K562 (cell line): ENCODE data around the gene HAGHL. TPM values are rescaled to one million over a fixed set of nuclear protein-coding genes. Genes with fewer than 3 reads are reported as not detected.

ENCODE experiments used
- CXXC5 ChIP-seq: fragments of 250-450 bp; sonication (Bioruptor Pico); IDR thresholded peaks from 2 replicates; pipeline ENCODE4 v1.8.0; 2022; ENCODE audit warnings: inconsistent platforms, mild to moderate bottlenecking, moderate library complexity
- ELF4 ChIP-seq: fragments of 450-650 bp; formaldehyde crosslinking; IDR thresholded peaks from 2 replicates; pipeline ENCODE4 v1.4.0; 2022; ENCODE audit warnings: missing genetic modification characterization
- GABPB2 ChIP-seq: fragments of 250-450 bp; sonication (Bioruptor Pico); conservative IDR thresholded peaks from 2 replicates; pipeline ENCODE4 v1.5.1; 2021; ENCODE audit warnings: mild to moderate bottlenecking
- GATAD2A ChIP-seq: fragments of 450-650 bp; IDR thresholded peaks from 2 replicates; pipeline ENCODE4 v1.6.1; 2017
- PCBP2 ChIP-seq: fragments of 200-400 bp; formaldehyde crosslinking; IDR thresholded peaks from 2 replicates; pipeline ENCODE4 v1.6.1; 2018; ENCODE audit warnings: low read length, low read depth, mild to moderate bottlenecking, moderate library complexity; ENCODE audit not compliant: poor library complexity, severe bottlenecking
- POLR2G ChIP-seq: fragments of 200-400 bp; formaldehyde crosslinking; IDR thresholded peaks from 2 replicates; pipeline ENCODE4 v1.6.1; 2017; ENCODE audit warnings: low read depth, mild to moderate bottlenecking, antibody characterized with exemption, low read length, moderate library complexity
- RBFOX2 ChIP-seq: fragments of 200-400 bp; formaldehyde crosslinking; IDR thresholded peaks from 2 replicates; pipeline ENCODE4 v1.6.1; 2017; ENCODE audit warnings: low read depth, mild to moderate bottlenecking, low read length, moderate library complexity
- SMARCE1 ChIP-seq: fragments of 450-650 bp; IDR thresholded peaks from 2 replicates; pipeline ENCODE4 v1.7.1; 2016; ENCODE audit warnings: mild to moderate bottlenecking
- TRIM25 ChIP-seq: fragments of 450-650 bp; IDR thresholded peaks from 2 replicates; pipeline ENCODE4 v1.7.0; 2016; ENCODE audit warnings: borderline replicate concordance
- YY1 ChIP-seq, 3 experiments: IDR thresholded peaks; 2 replicates each; pipeline ENCODE4 v1.6.1; 2011; ENCODE audit warnings: low read length in 2 of 3, mild to moderate bottlenecking in 2 of 3, moderate library complexity in 2 of 3, borderline replicate concordance in 1 of 3, control low read depth in 1 of 3, low read depth in 1 of 3; ENCODE audit not compliant: insufficient read depth in 3 of 3, insufficient replicate concordance in 2 of 3, control insufficient read depth in 1 of 3, insufficient read length in 1 of 3; ENCODE audit errors: extremely low read depth in 1 of 3
- ZC3H4 ChIP-seq: sonication (generic); formaldehyde crosslinking; IDR thresholded peaks from 2 replicates; pipeline ENCODE4 v1.9.0; 2021; ENCODE audit warnings: missing genetic modification reagents, borderline replicate concordance
- ZNF134 ChIP-seq: fragments of 250-450 bp; sonication (Bioruptor Pico); conservative IDR thresholded peaks from 2 replicates; pipeline ENCODE4 v1.4.0; 2020
- ZNF639 ChIP-seq, 2 experiments: fragments of 200-800 bp in 1 of 2; sonication (Bioruptor generic) in 1 of 2; sonication (generic) in 1 of 2; formaldehyde crosslinking in 1 of 2; IDR thresholded peaks in 1 of 2; conservative IDR thresholded peaks in 1 of 2; 2 replicates each; pipeline versions ENCODE4 v1.5.0 to v1.6.1; 2016 to 2020; ENCODE audit warnings: missing compliant biosample characterization in 1 of 2, missing genetic modification characterization in 1 of 2, missing genetic modification reagents in 1 of 2
- ZNF780A ChIP-seq: fragments of 250-450 bp; sonication (Bioruptor Pico); IDR thresholded peaks from 2 replicates; pipeline ENCODE4 v1.5.0; 2021; ENCODE audit warnings: mild to moderate bottlenecking
- polyA plus RNA-seq, 8 experiments: library from polyadenylated mRNA; depleted of rRNA in 4 of 8; stranded (reverse) in 5 of 8; unstranded in 3 of 8; fragments of >200 nt; fragmentation: Nextera tagmentation in 2 of 8; fragmentation: Illumina TruSeq in 1 of 8; extraction: Ambion mirVana in 2 of 8; extraction: Trizol in 1 of 8; gene quantifications; 2 replicates each; pipeline versions ENCODE4 v1.2.1 to v1.2.3, GENCODE V29; 2011 to 2014; ENCODE audit warnings: inconsistent platforms in 1 of 8, missing spikeins in 1 of 8
- total RNA-seq, 7 experiments: library from RNA; depleted of rRNA in 6 of 7; stranded (reverse); fragments of >200 nt in 6 of 7; fragmentation: Illumina TruSeq in 2 of 7; extraction: Trizol in 2 of 7; gene quantifications; 2 replicates each; pipeline versions ENCODE4 v1.2.1 to v1.2.3, GENCODE V29; 2011 to 2021; ENCODE audit warnings: low replicate concordance in 1 of 7
- TF ChIP-seq, protein P1 (sequence below): fragments of 200-800 bp; sonication (Bioruptor generic); IDR thresholded peaks from 2 replicates; pipeline ENCODE4 v1.6.1; 2017; ENCODE audit warnings: missing genetic modification characterization, missing compliant biosample characterization
- TF ChIP-seq, protein P2 (sequence below), 3 experiments: IDR thresholded peaks in 2 of 3; conservative IDR thresholded peaks in 1 of 3; 2 replicates each; pipeline ENCODE4 v1.5.1; 2011 to 2012; ENCODE audit warnings: low read length in 3 of 3, mild to moderate bottlenecking in 3 of 3, control low read depth in 2 of 3, improper control_type of control experiment in 1 of 3, inconsistent platforms in 1 of 3, low read depth in 1 of 3, mixed read lengths in 1 of 3, moderate library complexity in 1 of 3; ENCODE audit not compliant: insufficient read depth in 2 of 3
- TF ChIP-seq, protein P3 (sequence below): fragments of 250-450 bp; sonication (Bioruptor Pico); IDR thresholded peaks from 2 replicates; pipeline ENCODE4 v1.8.0; 2022; ENCODE audit warnings: inconsistent platforms, mild to moderate bottlenecking, moderate library complexity, borderline replicate concordance

HAGHL gene
- total and polyA plus RNA-seq, 9 of the 15 experiments (the other 6 are each of a cell fraction or from before 2014, with no cell fraction given): 0.31 to 83.4 (median 20.7) TPM

DNA sequence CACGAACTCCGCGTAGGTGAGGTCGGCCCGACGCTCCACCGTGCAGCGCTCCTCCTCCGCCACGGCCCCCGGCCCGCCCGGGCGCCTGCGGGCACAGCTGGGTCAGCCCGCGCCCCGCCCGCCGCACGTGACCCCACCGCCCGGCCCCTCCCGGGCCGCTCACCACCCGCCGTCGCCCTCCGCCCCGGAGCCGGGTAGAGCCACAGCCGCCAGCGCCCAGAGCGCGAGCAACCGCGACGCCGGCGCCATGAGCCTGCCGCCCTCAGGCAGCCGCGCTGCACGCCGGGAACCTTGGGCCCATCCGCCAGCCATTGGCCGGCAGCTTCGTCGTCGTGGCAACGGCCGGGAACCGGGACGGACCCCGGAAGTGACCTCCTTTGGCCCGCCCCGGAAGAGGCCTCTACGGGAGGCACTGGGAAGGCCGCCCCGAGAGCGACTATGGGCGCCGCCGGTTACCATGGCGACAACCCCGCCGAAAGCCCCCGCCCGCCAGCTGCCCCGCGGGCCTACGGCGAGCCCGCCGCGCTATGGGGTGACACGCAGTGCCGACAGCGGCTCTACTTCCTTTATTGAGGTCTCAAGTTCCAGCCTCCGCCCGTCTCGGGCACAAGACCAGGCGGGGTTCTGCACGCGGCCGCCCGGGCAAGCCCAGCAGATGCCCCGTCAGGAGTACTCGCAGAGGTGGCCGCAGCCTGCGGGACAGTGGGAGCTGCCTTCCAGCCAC lies 42.7 kb upstream of the HAGHL start, which contains the start of gene JMJD8 (continued):
- TF ChIP-seq TRIM25 (no peak), POLR2G (peak; percentile 88), SMARCE1 (no peak), ZC3H4 (CRISPR knock-in tag) (no peak), CXXC5 (CRISPR knock-in tag) (peak; percentile 72), RBFOX2 (peak; percentile 83), PCBP2 (no peak), YY1 (IDR thresholded peaks at IDR 0.05; ENCODE audit: borderline replicate concordance in 1 of 3, control insufficient read depth in 1 of 3, extremely low read depth in 1 of 3, insufficient read depth in 3 of 3, insufficient read length in 1 of 3, insufficient replicate concordance in 2 of 3, low read depth in 1 of 3, low read length in 2 of 3) (peak; percentile 76 to 92 (median 89)), ZNF780A (no peak), ZNF639 (CRISPR knock-in tag; conservative IDR thresholded peaks at IDR 0.05 in 1 of 2, IDR thresholded peaks at IDR 0.05 in 1 of 2) (peak in 1 of 2 experiments; percentile 92; a peak in 2 of 4 replicates), GABPB2 (no peak), GATAD2A (0 out of 2 replicates have a peak, but pooled peaks have one; percentile 24), ELF4 (CRISPR knock-in tag) (0 out of 2 replicates have a peak, but pooled peaks have one; percentile 16), ZNF134 (CRISPR knock-in tag) (no peak)
- TF ChIP-seq, protein P1, sequence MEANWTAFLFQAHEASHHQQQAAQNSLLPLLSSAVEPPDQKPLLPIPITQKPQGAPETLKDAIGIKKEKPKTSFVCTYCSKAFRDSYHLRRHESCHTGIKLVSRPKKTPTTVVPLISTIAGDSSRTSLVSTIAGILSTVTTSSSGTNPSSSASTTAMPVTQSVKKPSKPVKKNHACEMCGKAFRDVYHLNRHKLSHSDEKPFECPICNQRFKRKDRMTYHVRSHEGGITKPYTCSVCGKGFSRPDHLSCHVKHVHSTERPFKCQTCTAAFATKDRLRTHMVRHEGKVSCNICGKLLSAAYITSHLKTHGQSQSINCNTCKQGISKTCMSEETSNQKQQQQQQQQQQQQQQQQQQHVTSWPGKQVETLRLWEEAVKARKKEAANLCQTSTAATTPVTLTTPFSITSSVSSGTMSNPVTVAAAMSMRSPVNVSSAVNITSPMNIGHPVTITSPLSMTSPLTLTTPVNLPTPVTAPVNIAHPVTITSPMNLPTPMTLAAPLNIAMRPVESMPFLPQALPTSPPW (CRISPR knock-in tag): peak; percentile 71
- TF ChIP-seq, protein P2, sequence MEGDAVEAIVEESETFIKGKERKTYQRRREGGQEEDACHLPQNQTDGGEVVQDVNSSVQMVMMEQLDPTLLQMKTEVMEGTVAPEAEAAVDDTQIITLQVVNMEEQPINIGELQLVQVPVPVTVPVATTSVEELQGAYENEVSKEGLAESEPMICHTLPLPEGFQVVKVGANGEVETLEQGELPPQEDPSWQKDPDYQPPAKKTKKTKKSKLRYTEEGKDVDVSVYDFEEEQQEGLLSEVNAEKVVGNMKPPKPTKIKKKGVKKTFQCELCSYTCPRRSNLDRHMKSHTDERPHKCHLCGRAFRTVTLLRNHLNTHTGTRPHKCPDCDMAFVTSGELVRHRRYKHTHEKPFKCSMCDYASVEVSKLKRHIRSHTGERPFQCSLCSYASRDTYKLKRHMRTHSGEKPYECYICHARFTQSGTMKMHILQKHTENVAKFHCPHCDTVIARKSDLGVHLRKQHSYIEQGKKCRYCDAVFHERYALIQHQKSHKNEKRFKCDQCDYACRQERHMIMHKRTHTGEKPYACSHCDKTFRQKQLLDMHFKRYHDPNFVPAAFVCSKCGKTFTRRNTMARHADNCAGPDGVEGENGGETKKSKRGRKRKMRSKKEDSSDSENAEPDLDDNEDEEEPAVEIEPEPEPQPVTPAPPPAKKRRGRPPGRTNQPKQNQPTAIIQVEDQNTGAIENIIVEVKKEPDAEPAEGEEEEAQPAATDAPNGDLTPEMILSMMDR (IDR thresholded peaks at IDR 0.05 in 2 of 3, conservative IDR thresholded peaks at IDR 0.05 in 1 of 3; ENCODE audit: insufficient read depth in 2 of 3, low read depth in 1 of 3, low read length in 3 of 3): 0 out of 6 replicates have a peak, but pooled peaks of 1 of the 3 experiments have one; percentile 1
- TF ChIP-seq, protein P3, sequence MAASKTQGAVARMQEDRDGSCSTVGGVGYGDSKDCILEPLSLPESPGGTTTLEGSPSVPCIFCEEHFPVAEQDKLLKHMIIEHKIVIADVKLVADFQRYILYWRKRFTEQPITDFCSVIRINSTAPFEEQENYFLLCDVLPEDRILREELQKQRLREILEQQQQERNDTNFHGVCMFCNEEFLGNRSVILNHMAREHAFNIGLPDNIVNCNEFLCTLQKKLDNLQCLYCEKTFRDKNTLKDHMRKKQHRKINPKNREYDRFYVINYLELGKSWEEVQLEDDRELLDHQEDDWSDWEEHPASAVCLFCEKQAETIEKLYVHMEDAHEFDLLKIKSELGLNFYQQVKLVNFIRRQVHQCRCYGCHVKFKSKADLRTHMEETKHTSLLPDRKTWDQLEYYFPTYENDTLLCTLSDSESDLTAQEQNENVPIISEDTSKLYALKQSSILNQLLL (CRISPR knock-in tag): no peak
